Naive thymus-derived CD8-positive, alpha-beta T cell (primary cell): ENCODE measurements around the gene EPHB4. TPM values are rescaled to one million over a fixed set of nuclear protein-coding genes. Genes with fewer than 3 reads are reported as not detected.
"Not testable (repeated sequence)": the region's sequence is repeated elsewhere in the genome, so short reads cannot be mapped to it uniquely, and the experiment has no call there.

Source experiments
- ATAC-seq, 2 donors: fragments of 150-1000 bp; cut with Tn5 transposase in 1 of 2; sonication (Bioruptor Pico), chemical (Tn5 transposase) in 1 of 2; 1 replicate in 1 of 2; 2 replicates in 1 of 2; pipeline ENCODE4 v1.10.0; 2021; ENCODE audit warnings: mild to moderate bottlenecking in 2 of 2, moderate library complexity in 2 of 2
- POLR2A ChIA-PET: fragments of 350-600 bp; sonication (Branson Sonifier 250); formaldehyde crosslinking; loops from one replicate; lab custom pipeline; 2021; ENCODE audit warnings: antibody characterized with exemption; lab: Charles Lee
- DNase-seq, 10 donors: peaks; one replicate each; pipeline versions ENCODE4 v3.0.0 to v3.0.0-alpha.2; 2020 to 2022
- H3K27ac Mint-ChIP-seq, 10 donors: one replicate each; pipeline ENCODE4 v1.8.0; 2020 to 2022; ENCODE audit warnings: mild to moderate bottlenecking in 10 of 10, mixed read lengths in 10 of 10, moderate library complexity in 4 of 10, inconsistent platforms in 1 of 10
- H3K27me3 Mint-ChIP-seq, 5 donors: one replicate each; pipeline ENCODE4 v1.8.0; 2021 to 2022; ENCODE audit warnings: mixed read lengths in 5 of 5
- H3K36me3 Mint-ChIP-seq, 3 donors: one replicate each; pipeline ENCODE4 v1.8.0; 2020 to 2022; ENCODE audit warnings: mixed read lengths in 3 of 3, mild to moderate bottlenecking in 2 of 3, inconsistent platforms in 1 of 3
- H3K4me1 Mint-ChIP-seq, 4 donors: one replicate each; pipeline ENCODE4 v1.8.0; 2021 to 2022; ENCODE audit warnings: mixed read lengths in 4 of 4
- H3K4me3 Mint-ChIP-seq, 10 donors: one replicate each; pipeline ENCODE4 v1.8.0; 2020 to 2022; ENCODE audit warnings: mild to moderate bottlenecking in 10 of 10, mixed read lengths in 10 of 10, moderate library complexity in 6 of 10, inconsistent platforms in 1 of 10
- H3K9me3 Mint-ChIP-seq, 9 donors: one replicate each; pipeline ENCODE4 v1.8.0; 2020 to 2022; ENCODE audit warnings: mixed read lengths in 9 of 9, mild to moderate bottlenecking in 3 of 9, inconsistent platforms in 1 of 9, moderate library complexity in 1 of 9
- polyA plus RNA-seq, 3 donors: library from polyadenylated mRNA; unstranded; fragments of 300-500 nt; fragmentation: Illumina TruSeq; gene quantifications; one replicate each; pipeline ENCODE4 v1.2.3, GENCODE V29; 2021
- total RNA-seq, 8 experiments: library from RNA in 2 of 8; stranded (reverse) in 2 of 8; gene quantifications; one replicate each; pipeline ENCODE4 v1.2.3 and lab custom pipeline; 2021 to 2026

EPHB4 gene
- total and polyA plus RNA-seq, 5 experiments from 2014 or later, result 0.18 to 12.3 (median 6.1) TPM; not detected in 1

DNA sequence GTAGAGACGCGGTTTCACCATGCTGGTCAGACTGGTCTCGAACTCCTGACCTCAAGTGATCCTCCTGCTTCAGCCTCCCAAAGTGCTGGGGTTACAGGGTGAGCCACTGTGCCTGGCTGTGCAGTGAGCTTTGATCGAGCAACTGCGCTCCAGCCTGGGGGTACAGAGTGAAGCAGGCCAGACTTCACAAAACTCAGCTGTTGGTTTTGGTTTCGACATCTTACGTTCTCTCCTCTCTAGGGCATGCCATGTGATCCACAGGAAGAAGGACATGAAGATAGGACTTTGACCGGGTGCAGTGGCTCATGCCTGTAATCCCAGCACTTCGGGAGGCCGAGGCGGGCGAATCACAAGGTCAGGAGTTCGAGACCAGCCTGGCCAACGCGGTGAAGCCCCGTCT is 10.8 kb downstream of the EPHB4 start:
- H3K36me3 Mint-ChIP-seq, result peaks cover 0 to 31% (median 13%) of the 10 kb centered on the region in 3 donors
- H3K27me3 Mint-ChIP-seq, H3K9me3 Mint-ChIP-seq, H3K27ac Mint-ChIP-seq, ATAC-seq, DNase-seq, H3K4me3 Mint-ChIP-seq, H3K4me1 Mint-ChIP-seq: not testable (repeated sequence)
- POLR2A ChIA-PET, result interaction anchor here (0.7 kb wide), 1 partner anchor 36 kb away, joined by 3 read pairs; no protein-coding TSS in a partner anchor

DNA sequence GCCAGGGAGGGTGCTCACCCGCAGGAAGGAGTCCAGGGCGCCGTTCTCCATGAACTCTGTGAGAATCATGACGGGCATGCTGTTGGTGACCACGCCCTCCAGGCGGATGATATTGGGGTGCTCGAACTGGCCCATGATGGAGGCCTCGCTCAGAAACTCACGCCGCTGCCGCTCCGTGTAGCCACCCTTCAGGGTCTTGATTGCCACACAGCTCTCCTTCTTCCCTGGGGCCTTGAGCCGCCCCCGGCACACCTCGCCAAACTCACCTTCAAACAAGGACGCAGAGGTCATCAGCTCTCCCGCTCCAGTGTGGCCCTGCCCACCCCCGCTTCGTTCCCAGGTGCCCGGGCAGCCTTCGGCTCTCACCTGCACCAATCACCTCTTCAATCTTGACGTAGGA is 14.6 kb downstream of the EPHB4 start:
- Mint-ChIP-seq H3K27me3 (no peaks in the 10 kb centered on the region), H3K4me1 (no peaks in the 10 kb centered on the region), H3K9me3 (no peaks in the 10 kb centered on the region), H3K27ac (no peak overlapping the region), H3K36me3 (peaks cover 0 to 35% (median 8%) of the 10 kb centered on the region in 3 donors), H3K4me3 (no peak overlapping the region)
- no peak for ATAC-seq
- DNase-seq, result no peak
- POLR2A ChIA-PET, result interaction anchor here (0.5 kb wide), 1 partner anchor 21 kb away, joined by 6 read pairs; no protein-coding TSS in a partner anchor

GRCh38 chr7:100811480-100811879 is 15.8 kb downstream of the EPHB4 start:
- POLR2A ChIA-PET, result no interaction called here
- ATAC-seq (no peak), DNase-seq (no peak)
- Mint-ChIP-seq H3K4me1 (no peaks in the 10 kb centered on the region), H3K4me3 (no peak overlapping the region), H3K9me3 (no peaks in the 10 kb centered on the region), H3K27me3 (no peaks in the 10 kb centered on the region), H3K27ac (no peak overlapping the region), H3K36me3 (peaks cover 0 to 44% (median 12%) of the 10 kb centered on the region in 3 donors)

GRCh38 chr7:100808354-100808875 is 18.9 kb downstream of the EPHB4 start:
- ATAC-seq, result no peak
- Mint-ChIP-seq H3K27ac (no peak overlapping the region), H3K36me3 (peaks cover 0 to 37% (median 15%) of the 10 kb centered on the region in 3 donors), H3K4me3 (no peak overlapping the region), H3K4me1 (peaks cover 0 to 6% (median 5%) of the 10 kb centered on the region in 4 donors), H3K9me3 (no peaks in the 10 kb centered on the region), H3K27me3 (no peaks in the 10 kb centered on the region)
- POLR2A ChIA-PET, result no interaction called here
- DNase-seq, result no peak

DNA sequence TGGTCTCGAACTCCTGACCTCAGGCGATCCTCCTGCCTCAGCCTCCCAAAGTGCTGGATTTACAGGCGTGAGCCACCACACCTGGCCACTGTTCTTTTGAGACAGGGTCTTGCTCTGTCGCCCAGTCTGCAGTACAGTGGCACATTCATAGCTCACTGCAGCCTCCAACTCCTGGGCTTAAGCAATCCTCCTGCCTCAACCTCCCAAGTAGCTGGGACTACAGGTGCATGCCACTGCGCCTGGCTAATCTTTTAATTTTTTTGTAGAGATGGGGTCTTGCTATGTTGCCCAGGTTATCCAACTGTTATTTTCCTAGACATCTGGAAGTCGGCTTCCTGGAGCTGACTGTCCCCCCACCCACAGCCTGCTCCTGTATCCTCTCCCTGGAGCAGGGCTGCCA is 20.4 kb downstream of the EPHB4 start:
- H3K9me3 Mint-ChIP-seq, ATAC-seq, DNase-seq, H3K4me3 Mint-ChIP-seq, H3K27me3 Mint-ChIP-seq, H3K27ac Mint-ChIP-seq, POLR2A ChIA-PET: not testable (repeated sequence)
- H3K36me3 Mint-ChIP-seq, result peaks cover 0 to 33% (median 11%) of the 10 kb centered on the region in 3 donors
- H3K4me1 Mint-ChIP-seq, result peaks cover 0 to 14% (median 8%) of the 10 kb centered on the region in 4 donors

DNA sequence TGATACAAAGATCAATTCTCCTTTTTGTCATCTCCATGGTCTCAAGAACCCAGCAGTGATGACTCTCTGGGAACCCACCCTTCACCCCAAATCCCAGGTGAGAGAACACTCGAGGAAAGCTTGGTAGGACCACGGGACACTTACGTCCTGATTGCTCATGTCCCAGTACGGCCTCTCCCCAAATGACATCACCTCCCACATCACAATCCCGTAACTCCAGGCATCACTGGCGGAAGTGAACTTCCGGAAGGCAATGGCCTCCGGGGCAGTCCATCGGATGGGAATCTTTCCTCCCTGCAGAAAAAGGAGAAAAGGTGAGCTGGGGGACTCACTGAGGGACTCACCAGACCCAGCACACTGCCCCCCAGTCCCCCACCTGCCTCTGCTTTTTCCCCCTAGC is 21.0 kb downstream of the EPHB4 start:
- Mint-ChIP-seq H3K36me3 (peaks cover 0 to 28% (median 10%) of the 10 kb centered on the region in 3 donors), H3K27me3 (no peaks in the 10 kb centered on the region), H3K4me1 (peaks cover 0 to 14% (median 8%) of the 10 kb centered on the region in 4 donors), H3K27ac (no peak overlapping the region), H3K9me3 (no peaks in the 10 kb centered on the region), H3K4me3 (no peak overlapping the region)
- POLR2A ChIA-PET, result no interaction called here
- DNase-seq (no peak), ATAC-seq (no peak)

GRCh38 chr7:100804681-100805431 is 22.5 kb downstream of the EPHB4 start:
- POLR2A ChIA-PET, result interaction anchor here (0.7 kb wide), 2 partner anchors 85 to 260 kb away, joined by 3 to 4 read pairs; partner anchors contain the start of gene UFSP1
- Mint-ChIP-seq H3K9me3 (no peaks in the 10 kb centered on the region), H3K36me3 (peaks cover 0 to 20% (median 8%) of the 10 kb centered on the region in 3 donors), H3K4me1 (peaks cover 0 to 14% (median 10%) of the 10 kb centered on the region in 4 donors), H3K27ac (no peak overlapping the region), H3K4me3 (no peak overlapping the region), H3K27me3 (no peaks in the 10 kb centered on the region)
- DNase-seq (no peak), ATAC-seq (no peak)

DNA sequence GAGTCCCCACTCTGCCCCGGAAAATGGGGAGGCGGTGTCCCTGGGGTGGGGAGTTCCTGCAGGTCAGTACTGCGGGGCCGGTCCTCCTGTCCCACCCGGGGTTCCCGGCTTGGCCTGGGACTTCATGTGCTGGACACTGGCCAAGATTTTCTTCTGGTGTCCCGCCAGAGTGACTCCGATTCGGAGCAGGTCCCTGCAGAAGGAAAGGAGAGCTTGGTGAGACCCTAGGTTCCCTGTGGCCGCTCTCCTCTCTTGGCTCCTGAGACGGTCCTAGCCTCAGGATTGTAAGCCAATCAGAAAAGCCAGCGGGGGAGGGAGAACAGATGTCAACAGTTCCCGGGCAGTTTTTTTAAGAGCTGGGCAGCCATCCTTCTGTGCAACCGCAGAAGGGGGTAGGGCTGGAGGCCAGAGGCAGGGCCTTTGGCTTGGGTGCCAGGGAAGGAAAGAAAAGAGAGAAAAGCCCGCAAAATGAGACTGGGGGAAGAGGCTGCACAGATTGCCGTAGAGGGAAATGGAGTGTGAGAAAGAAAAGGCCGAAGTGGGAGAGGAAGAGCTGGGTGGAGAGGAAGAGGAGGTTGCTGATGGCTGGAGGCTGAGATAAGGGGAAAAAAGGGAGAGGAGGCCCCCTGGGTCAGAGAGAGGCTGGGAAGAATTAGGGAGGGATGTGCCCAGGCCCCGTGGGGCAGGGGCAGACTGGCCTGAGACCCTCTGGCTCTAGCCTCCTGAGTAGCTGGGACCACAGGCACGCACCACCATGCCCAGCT is 23.7 kb downstream of the EPHB4 start:
- Mint-ChIP-seq H3K36me3 (peaks cover 0 to 20% (median 8%) of the 10 kb centered on the region in 3 donors), H3K4me3 (peak overlapping the region in 1 of 10 donors; percentile 29), H3K4me1 (peaks cover 3 to 14% (median 14%) of the 10 kb centered on the region in 4 donors), H3K27ac (peak overlapping the region in 4 of 10 donors; percentile 33 to 69 (median 62)), H3K27me3 (peaks cover 0 to 6% (median 2%) of the 10 kb centered on the region in 5 donors), H3K9me3 (no peaks in the 10 kb centered on the region)
- POLR2A ChIA-PET, result interaction anchor here (1.0 kb wide), 1 partner anchor 23 kb away, joined by 7 read pairs; the partner anchor contains the start of gene EPHB4
- peak in 3 of 10 donors; percentile 17 to 29 (median 18) for DNase-seq
- peak in 1 of 2 donors; percentile 53 for ATAC-seq

- peaks cover 0 to 19% (median 8%) of the 10 kb centered on the region in 3 donors for H3K36me3 Mint-ChIP-seq
- no peak overlapping the region for H3K4me3 Mint-ChIP-seq
- DNase-seq (no peak), ATAC-seq (no peak)
- H3K4me1 Mint-ChIP-seq, result peaks cover 3 to 14% (median 14%) of the 10 kb centered on the region in 4 donors
- POLR2A ChIA-PET, result interaction anchor here (1.0 kb wide), 1 partner anchor 24 kb away, joined by 7 read pairs; the partner anchor contains the start of gene EPHB4
- peak overlapping the region in 2 of 10 donors; percentile 46 to 79 for H3K27ac Mint-ChIP-seq
- H3K27me3 Mint-ChIP-seq, result peaks cover 0 to 9% (median 6%) of the 10 kb centered on the region in 5 donors
- H3K9me3 Mint-ChIP-seq, result no peaks in the 10 kb centered on the region
Observed at GRCh38 chr7:100802951-100803350, 24.4 kb downstream of the EPHB4 start.

DNA sequence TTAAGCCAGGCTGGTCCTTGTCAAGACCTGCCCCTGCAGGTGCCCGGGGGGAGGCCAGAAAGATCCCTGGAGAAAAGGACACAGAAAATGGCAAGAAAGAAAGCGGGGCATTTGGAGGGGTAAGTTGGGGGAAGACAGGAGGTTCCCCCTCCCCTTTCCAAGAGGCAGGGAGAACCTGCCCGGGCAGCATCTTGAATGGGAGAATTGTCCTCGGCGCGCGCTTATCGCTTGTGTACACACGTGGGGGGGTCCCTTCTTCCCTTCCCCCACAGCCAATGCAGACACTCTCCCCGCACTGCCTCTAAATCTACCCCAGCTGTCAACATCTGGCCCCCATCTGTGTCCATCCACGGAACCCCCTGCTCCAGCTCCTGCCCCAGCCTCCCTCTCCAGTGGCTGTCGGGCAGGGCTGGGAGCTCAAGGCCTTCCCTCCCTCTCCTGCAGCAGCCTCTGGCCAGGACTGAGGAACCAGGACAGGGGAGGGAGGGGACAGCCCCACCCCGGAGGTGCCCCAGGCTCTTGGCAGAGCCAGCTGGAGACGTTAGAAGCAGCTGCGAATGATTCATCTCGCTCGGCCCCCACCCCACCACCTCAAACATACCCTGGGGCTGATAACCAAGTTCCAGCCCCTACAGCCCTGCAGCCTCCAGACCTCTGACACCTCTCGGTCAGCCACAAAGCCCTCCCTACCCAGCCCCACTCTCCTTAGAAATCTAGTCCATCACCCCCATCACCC is 25.3 kb downstream of the EPHB4 start:
- peak overlapping the region in 1 of 10 donors; percentile 46 for H3K27ac Mint-ChIP-seq
- no peak for DNase-seq
- POLR2A ChIA-PET, result no interaction called here
- H3K27me3 Mint-ChIP-seq, result peaks cover 0 to 9% (median 6%) of the 10 kb centered on the region in 5 donors
- peaks cover 3 to 14% (median 14%) of the 10 kb centered on the region in 4 donors for H3K4me1 Mint-ChIP-seq
- peaks cover 0 to 12% (median 5%) of the 10 kb centered on the region in 3 donors for H3K36me3 Mint-ChIP-seq
- no peak for ATAC-seq
- no peak overlapping the region for H3K4me3 Mint-ChIP-seq
- H3K9me3 Mint-ChIP-seq, result no peaks in the 10 kb centered on the region

- POLR2A ChIA-PET, result interaction anchor here (1.3 kb wide), 1 partner anchor 53 kb away, joined by 5 read pairs; the partner anchor contains the start of gene SLC12A9
- H3K9me3 Mint-ChIP-seq, result no peaks in the 10 kb centered on the region
- H3K27me3 Mint-ChIP-seq, result peaks cover 1 to 16% (median 6%) of the 10 kb centered on the region in 5 donors
- DNase-seq, result peak; percentile 27 to 71 (median 46)
- no peaks in the 10 kb centered on the region for H3K36me3 Mint-ChIP-seq
- H3K4me1 Mint-ChIP-seq, result peaks cover 4 to 14% (median 13%) of the 10 kb centered on the region in 4 donors
- H3K4me3 Mint-ChIP-seq, result no peak overlapping the region
- H3K27ac Mint-ChIP-seq, result no peak overlapping the region
- peak; percentile 61 to 84 for ATAC-seq
Observed at GRCh38 chr7:100799037-100799896, 28.1 kb downstream of the EPHB4 start.
